H1 (cell line): ENCODE results near the gene EXD1.

ENCODE experiments used
- EP300 ChIP-seq, 2 experiments: IDR thresholded peaks; 1 replicate in 1 of 2; 2 replicates in 1 of 2; pipeline ENCODE4 v1.6.1; 2011 to 2012; ENCODE audit warnings: low read depth in 2 of 2, low read length in 2 of 2, mild to moderate bottlenecking in 2 of 2, borderline replicate concordance in 1 of 2, inconsistent platforms in 1 of 2, moderate library complexity in 1 of 2
- GTF2F1 ChIP-seq: IDR thresholded peaks from 2 replicates; pipeline ENCODE4 v1.6.1; 2012; ENCODE audit warnings: low read depth, low read length, improper control_type of control experiment, borderline replicate concordance
- JUND ChIP-seq: IDR thresholded peaks from 2 replicates; pipeline ENCODE4 v1.6.1; 2011; ENCODE audit warnings: mild to moderate bottlenecking, improper control_type of control experiment, low read length
- MAFK ChIP-seq: IDR thresholded peaks from 2 replicates; pipeline ENCODE4 v1.6.1; 2012; ENCODE audit warnings: low read depth, mild to moderate bottlenecking, improper control_type of control experiment, low read length
- POLR2A ChIP-seq, 2 experiments: IDR thresholded peaks; 1 replicate in 1 of 2; 2 replicates in 1 of 2; pipeline ENCODE4 v1.6.1; 2011; ENCODE audit warnings: low read depth in 2 of 2, low read length in 2 of 2, mild to moderate bottlenecking in 2 of 2; ENCODE audit errors: control extremely low read depth in 1 of 2
- POLR2AphosphoS5 ChIP-seq: IDR thresholded peaks from 2 replicates; pipeline ENCODE4 v1.6.1; 2011; ENCODE audit warnings: low read depth, low read length
- RAD21 ChIP-seq, 2 experiments: IDR thresholded peaks in 1 of 2; conservative IDR thresholded peaks in 1 of 2; 2 replicates each; pipeline ENCODE4 v1.6.1; 2011; ENCODE audit warnings: low read depth in 2 of 2, low read length in 2 of 2, improper control_type of control experiment in 1 of 2, inconsistent platforms in 1 of 2, mild to moderate bottlenecking in 1 of 2, moderate library complexity in 1 of 2
- TF ChIP-seq, protein P1 (sequence below): IDR thresholded peaks from 2 replicates; pipeline ENCODE4 v1.6.1; 2012; ENCODE audit warnings: low read length, inconsistent platforms
- TF ChIP-seq, protein P2 (sequence below), 3 experiments: IDR thresholded peaks; 1 replicate in 2 of 3; 2 replicates in 1 of 3; pipeline versions ENCODE4 v1.5.1 to v1.6.1; 2011; ENCODE audit warnings: low read length in 3 of 3, mild to moderate bottlenecking in 3 of 3, inconsistent platforms in 2 of 3, low read depth in 1 of 3, moderate library complexity in 1 of 3; ENCODE audit not compliant: insufficient read depth in 1 of 3; ENCODE audit errors: control extremely low read depth in 1 of 3
- TF ChIP-seq, protein P3 (sequence below): IDR thresholded peaks from 2 replicates; pipeline ENCODE4 v1.6.1; 2011; ENCODE audit warnings: low read depth, mild to moderate bottlenecking, low read length; ENCODE audit not compliant: insufficient read depth

DNA sequence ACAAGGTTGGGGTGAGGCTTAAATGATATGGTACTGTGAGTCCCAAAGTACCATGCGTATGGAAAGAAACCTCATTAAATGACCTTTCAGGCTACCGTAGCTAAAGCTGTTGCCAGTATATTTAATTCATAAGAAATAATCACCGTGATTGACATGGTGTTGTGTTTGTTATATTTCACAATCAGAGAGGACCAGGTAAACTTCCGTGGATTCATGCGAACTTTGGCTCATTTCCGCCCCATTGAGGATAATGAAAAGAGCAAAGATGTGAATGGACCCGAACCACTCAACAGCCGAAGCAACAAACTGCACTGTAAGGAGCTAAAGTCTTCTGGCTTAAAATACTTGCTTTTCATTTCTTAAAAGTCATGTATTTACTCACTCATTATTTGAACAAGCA is 32.0 kb upstream of the EXD1 start:
- TF ChIP-seq, protein P1, sequence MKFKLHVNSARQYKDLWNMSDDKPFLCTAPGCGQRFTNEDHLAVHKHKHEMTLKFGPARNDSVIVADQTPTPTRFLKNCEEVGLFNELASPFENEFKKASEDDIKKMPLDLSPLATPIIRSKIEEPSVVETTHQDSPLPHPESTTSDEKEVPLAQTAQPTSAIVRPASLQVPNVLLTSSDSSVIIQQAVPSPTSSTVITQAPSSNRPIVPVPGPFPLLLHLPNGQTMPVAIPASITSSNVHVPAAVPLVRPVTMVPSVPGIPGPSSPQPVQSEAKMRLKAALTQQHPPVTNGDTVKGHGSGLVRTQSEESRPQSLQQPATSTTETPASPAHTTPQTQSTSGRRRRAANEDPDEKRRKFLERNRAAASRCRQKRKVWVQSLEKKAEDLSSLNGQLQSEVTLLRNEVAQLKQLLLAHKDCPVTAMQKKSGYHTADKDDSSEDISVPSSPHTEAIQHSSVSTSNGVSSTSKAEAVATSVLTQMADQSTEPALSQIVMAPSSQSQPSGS, result no peak
- TF ChIP-seq, protein P2, sequence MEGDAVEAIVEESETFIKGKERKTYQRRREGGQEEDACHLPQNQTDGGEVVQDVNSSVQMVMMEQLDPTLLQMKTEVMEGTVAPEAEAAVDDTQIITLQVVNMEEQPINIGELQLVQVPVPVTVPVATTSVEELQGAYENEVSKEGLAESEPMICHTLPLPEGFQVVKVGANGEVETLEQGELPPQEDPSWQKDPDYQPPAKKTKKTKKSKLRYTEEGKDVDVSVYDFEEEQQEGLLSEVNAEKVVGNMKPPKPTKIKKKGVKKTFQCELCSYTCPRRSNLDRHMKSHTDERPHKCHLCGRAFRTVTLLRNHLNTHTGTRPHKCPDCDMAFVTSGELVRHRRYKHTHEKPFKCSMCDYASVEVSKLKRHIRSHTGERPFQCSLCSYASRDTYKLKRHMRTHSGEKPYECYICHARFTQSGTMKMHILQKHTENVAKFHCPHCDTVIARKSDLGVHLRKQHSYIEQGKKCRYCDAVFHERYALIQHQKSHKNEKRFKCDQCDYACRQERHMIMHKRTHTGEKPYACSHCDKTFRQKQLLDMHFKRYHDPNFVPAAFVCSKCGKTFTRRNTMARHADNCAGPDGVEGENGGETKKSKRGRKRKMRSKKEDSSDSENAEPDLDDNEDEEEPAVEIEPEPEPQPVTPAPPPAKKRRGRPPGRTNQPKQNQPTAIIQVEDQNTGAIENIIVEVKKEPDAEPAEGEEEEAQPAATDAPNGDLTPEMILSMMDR (IDR thresholded peaks at IDR 0.05; ENCODE audit: control extremely low read depth in 1 of 3, insufficient read depth in 1 of 3, low read depth in 1 of 3, low read length in 3 of 3), result no peak
- TF ChIP-seq EP300 (IDR thresholded peaks at IDR 0.05; ENCODE audit: borderline replicate concordance in 1 of 2, low read depth in 2 of 2, low read length in 2 of 2) (no peak), POLR2AphosphoS5 (no peak), JUND (no peak), GTF2F1 (no peak), RAD21 (IDR thresholded peaks at IDR 0.05 in 1 of 2, conservative IDR thresholded peaks at IDR 0.05 in 1 of 2; ENCODE audit: low read depth in 2 of 2, low read length in 2 of 2) (no peak), POLR2A (IDR thresholded peaks at IDR 0.05; ENCODE audit: control extremely low read depth in 1 of 2, low read depth in 2 of 2, low read length in 2 of 2) (no peak), MAFK (no peak)
- TF ChIP-seq, protein P3, sequence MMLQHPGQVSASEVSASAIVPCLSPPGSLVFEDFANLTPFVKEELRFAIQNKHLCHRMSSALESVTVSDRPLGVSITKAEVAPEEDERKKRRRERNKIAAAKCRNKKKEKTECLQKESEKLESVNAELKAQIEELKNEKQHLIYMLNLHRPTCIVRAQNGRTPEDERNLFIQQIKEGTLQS, result no peak
